Activated CD8-positive, alpha-beta memory T cell treated with anti-CD3 and anti-CD28 coated beads, Interleukin-2, amount 50 U/mL, for 4 hours (primary cell): ENCODE measurements around the gene CDC42BPA.
"Not testable (repeated sequence)": the region's sequence is repeated elsewhere in the genome, so short reads cannot be mapped to it uniquely, and the experiment has no call there.

Source experiments
- DNase-seq: peaks from one replicate; pipeline ENCODE4 v3.0.0-alpha.2; 2020

Gene CDC42BPA

DNA sequence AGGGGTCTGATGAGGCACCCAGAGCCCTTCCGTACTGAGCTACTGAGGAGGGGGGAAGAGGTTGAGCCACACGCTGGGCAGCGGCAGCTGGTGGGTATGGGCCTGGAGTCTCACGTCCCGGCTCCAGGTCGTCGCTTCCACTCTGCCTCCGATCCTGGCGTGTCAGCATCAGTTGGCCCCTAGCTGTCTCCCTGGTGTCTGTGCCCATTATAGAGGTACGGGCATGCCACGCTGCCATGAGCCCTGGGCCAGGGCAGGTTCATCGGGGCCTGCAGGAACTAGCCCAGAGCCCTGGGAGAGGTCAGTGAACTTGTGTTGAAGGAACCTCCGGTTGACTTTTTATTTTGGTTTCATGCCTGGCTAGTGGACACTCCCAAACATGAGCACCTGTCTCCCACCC, 360.0 kb downstream of the CDC42BPA start:
- no peak for DNase-seq

DNA sequence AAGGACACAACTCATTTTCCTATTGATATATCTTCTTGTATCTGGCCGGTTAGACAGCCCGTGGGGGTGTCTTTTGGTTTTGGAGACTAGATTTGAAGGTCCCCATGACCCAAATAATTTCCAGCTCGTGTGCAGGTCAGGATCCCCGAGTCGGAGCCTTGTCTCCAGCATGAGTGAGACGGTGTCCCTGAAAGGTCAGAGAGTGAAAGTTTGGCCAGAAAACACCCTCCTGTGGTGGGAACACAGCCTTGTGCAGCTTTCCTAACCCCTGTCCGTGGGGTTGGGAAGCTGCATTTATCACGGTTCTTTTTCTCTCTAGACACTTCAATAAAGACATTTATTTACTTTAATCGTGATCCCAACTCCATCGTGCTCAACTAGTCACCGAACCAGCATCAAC, 360.6 kb downstream of the CDC42BPA start:
- no peak for DNase-seq

DNA sequence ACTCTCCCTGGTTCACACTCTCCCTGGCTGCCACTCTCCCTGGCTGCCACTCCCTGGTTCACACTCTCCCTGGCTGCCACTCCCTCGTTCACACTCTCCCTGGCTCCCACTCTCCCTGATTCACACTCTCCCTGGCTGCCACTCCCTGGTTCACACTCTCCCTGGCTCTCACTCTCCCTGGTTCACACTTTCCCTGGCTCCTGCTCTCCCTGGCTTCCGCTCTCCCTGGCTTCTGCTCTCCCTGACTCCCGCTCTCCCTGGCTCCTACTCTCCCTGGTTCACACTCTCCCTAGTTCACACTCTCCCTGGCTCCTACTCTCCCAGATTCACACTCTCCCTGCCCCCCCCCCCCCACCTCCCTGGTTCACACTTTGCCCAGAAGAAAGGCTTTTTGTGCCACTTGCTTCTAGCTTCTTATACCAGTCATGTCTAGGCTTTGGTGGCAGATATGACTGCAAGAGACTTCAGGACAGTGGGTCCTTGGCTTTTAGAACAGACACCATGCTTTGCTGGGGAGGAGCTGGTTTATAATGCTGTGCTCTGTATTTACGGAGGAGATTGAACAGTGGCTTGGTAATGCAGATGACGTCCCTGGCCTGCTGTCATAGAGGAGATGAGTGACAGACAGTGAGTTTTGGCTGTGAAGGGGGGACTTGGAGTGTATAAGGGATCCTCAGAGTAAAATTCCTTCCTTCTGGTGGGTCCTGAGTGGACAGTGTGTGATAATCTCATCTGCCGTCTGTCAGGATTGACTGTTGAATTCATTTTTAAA, 361.2 kb downstream of the CDC42BPA start:
- no peak for DNase-seq

- DNase-seq, result not testable (repeated sequence)
Measured at GRCh38 chr1:226955857-226956256, 362.4 kb downstream of the CDC42BPA start.

DNA sequence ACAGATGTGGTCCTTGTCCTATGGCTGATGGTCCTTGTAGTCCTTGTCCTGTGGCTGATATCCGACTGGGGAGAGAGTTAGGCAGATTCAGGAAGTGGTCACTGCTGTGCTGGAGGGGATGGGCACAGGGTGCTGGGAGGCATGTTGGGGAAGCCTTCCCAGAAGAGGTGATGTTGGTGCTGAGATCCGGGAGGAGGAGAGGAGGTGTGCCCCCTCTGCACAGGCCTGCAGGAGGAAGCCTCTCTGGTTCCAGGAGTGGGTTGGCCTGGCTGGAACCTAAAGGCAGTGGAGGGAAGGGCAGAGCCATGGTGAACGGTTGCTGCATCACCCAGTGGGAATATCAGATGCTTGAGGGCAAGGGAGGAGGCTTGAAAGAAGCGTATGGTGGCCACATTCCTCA, 363.5 kb downstream of the CDC42BPA start:
- no peak for DNase-seq

DNA sequence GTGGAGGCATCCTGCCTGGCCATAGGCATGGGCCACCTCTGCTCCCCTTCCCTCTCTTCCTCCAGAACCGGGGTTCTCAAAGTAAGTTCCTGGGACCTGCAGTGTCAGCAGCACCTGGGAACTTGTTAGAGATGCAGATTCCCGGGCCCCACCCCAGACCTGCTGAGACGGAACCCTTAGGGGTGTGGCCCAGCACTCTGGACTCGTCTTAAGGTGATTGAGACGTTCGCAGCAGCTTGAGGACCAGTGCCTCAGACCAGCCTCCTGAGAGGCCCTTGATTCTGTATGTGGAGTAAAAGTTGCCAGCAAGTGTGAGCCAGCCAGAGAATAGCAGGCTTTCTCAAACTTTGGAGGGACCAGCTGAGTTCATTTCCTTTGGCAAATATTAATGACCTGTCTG, 364.0 kb downstream of the CDC42BPA start:
- DNase-seq, result no peak

- no peak for DNase-seq
Measured at GRCh38 chr1:226953175-226953800, 365.0 kb downstream of the CDC42BPA start.

DNA sequence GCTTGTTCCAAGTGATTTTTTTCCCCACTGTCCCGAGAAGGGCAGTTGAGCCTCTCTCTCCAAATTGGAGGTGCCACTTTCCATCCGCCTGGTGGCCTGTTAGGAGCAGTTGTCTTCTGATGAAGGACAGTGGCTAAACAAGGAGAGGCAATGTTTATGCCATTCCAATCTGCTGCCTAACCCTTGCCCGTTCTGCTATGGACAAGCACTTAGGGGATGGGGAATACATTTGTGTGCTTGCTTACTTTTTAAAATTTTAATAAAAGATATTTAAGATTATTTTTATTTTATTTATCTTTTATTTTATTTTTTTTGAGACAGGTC, 366.2 kb downstream of the CDC42BPA start:
- no peak for DNase-seq

DNA sequence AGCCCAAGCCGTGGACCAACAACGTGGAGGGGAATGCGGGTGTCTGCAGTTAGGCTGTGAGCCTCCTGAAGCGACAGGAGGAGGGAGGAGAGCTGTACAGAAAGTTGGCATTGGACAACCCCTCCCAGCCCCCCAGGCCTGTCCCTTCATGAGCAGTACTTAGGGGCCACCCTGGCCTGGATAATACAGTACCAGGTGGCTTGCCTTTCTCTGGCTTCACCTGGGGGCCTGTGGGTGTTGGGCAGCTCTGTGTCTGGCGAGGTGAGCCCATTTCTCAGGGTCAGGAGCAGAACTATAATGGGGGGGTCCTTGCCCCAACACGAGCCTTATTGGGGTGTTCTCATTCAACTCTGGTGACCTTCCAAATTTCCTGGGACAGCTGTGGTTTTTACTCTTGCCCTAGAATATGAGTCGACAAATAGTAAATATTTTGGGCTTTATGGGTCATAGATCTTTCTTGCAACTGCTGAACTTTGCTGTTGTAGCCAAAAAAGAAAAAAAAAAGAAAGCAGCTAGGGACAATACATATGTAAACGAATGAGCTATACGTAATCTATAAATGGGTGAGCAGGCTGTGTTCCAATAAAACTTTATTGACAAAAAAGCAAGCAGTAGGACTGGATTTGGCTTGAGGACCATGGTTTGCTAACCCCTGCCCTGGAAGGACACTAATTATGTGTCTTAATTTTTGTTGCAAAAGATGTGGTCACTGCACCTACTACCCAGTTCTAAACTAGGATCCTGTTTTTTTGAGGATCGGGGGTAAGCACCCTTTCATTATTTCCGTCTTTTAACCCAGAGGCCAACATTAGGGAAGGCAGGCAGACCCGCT, 366.8 kb downstream of the CDC42BPA start:
- DNase-seq, result no peak

DNA sequence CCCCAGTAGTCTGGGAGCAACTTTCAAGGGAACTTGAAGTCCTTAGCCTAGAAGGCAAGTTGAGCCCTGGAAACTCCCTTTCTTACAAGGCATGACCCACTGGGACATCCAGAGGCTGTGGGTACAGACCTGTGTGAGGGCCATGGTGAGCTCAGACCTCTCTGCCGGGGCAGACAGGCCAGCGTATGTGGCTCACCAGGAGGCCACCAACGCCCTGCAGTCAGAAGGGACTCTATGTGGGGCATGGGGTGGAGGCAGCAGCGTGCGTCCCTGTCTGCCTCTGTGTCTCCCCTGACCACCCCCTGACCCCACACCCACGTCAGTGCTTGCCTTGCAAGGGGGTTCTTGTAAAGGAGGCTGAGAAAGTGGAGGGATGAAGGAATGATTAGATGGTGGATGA, 367.4 kb downstream of the CDC42BPA start:
- no peak for DNase-seq

DNA sequence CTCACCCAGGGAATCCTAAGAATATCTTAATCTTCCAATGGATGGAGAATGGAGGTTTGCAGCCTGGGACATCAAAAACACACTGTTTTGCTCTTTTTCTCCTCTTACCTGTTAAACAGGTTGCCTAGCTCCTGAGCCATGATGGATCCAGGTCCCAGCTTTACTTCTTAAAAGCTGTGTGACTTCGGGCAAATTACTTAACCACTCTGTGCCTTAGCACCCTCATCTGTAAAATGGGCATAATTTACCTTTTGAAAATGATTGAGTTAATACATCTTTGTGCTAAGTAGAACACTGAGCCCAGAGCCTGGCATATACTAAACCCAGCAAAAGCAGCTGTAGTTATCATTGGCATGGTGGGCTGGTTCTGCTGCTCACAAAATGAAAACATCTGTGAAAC, 368.0 kb downstream of the CDC42BPA start:
- DNase-seq, result no peak

- no peak for DNase-seq
Measured at GRCh38 chr1:226949401-226949800, 368.9 kb downstream of the CDC42BPA start.

GRCh38 chr1:226948996-226949395, 369.3 kb downstream of the CDC42BPA start:
- no peak for DNase-seq

DNA sequence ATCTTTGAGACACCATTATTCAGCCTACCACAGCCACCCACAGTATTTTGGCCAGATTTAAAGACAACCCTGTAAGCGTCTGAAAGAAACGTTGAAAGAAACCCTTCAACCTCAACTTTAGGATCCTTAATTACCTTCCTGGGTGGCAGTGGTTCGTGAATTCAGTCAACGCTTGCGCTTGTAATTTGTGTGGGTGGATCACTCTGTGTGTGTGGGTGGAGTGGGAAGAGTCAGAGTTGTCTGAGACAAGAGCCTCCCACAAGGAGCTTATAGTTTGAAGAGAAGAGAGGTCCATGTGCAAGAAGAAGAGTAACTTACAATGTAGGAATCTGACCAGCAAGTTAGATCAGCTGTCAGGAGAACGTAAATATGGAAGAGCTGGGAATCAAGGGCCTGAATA, 369.8 kb downstream of the CDC42BPA start:
- DNase-seq, result no peak

- no peak for DNase-seq
Measured at GRCh38 chr1:226948051-226948450, 370.2 kb downstream of the CDC42BPA start.

DNA sequence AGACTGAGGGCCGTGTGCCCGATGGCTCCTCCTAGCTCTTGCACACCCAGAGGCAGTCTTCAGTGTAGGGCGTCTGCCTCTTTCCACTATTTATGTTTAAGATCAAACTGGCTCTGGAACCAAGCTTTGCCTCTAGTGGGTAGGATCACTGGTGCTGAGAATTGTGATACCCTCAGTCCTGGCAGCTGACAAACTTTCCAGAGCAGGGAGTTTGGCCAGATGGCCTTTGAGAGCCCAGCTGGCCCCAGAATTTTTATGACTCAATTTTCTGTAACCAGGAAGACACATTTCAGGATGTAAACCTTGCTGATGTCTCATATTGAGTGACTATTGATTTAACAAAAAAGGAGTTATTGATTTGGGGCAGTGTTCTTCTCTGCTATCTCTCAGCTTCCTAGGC, 371.5 kb downstream of the CDC42BPA start:
- no peak for DNase-seq

DNA sequence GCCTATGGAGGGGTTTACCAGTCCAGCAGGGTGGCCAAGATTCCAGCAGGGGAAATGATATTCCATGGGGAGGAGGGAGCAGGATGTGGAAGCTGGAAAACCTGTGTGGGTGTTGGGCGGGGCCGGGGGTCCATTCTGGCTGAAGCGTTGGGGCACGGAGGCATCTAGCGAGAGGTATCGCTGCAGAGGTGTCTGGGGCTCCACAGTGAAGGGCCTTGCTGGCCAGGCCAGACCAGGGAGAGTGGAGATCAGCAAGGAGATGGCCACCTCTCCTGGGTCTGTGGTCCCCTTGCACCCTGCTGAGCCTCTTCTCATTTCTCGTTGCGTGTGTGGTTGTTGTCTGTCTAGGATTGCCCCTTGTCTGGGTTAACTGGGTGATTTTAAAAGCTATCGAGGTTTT, 372.0 kb downstream of the CDC42BPA start:
- DNase-seq, result no peak

DNA sequence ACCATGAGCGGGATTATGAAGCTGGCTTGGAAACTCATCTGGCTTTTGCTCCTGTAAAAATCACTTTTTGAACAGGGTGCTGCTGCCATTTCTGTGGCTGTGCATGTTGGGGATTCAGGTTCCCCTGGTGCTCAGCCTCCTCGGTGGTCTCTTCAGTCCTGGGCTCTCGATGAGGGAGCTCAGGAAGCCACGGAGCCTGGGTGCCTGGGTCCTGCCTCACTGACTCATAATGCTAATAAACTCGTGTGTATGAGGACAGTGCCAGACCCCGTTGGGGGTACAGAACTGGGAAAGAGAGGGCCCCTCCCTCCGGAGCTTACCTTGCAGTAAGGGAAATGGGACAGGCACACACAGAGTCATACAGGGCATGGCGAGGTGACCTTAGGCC, 372.4 kb downstream of the CDC42BPA start:
- no peak for DNase-seq

GRCh38 chr1:226945106-226945857, 373.0 kb downstream of the CDC42BPA start:
- DNase-seq, result no peak

GRCh38 chr1:226943927-226944326, 374.4 kb downstream of the CDC42BPA start:
- no peak for DNase-seq

DNA sequence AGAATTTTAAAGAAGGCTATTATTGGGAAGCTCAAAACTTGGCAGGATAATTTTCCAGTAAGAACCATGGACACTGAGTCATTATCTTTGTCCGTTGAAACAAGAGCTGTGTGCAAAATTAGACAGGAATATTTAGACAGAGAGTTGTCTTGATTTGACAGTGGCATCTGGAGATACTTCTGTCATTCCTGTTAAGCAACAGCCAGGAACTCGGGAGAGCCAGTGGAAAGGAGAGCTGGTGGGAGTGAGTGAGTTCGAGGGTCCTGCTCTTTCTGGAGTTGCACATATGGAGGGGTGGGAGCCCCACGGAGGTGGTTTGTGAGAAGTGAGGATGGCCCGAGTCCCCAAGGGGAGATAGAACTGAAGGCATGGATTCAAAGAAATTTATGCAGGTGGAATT, 375.1 kb downstream of the CDC42BPA start:
- DNase-seq, result no peak

GRCh38 chr1:226942392-226942791, 375.9 kb downstream of the CDC42BPA start:
- DNase-seq, result no peak

- no peak for DNase-seq
Measured at GRCh38 chr1:226940806-226941067, 377.6 kb downstream of the CDC42BPA start.
